HepG2 (cell line): ENCODE data around the gene SLC22A23. TPM values are rescaled to one million over a fixed set of nuclear protein-coding genes. Genes with fewer than 3 reads are reported as not detected.

ENCODE experiments used
- ATAC-seq: fragments of 200-7000 bp; cut with Tn5 transposase; 3 replicates; pipeline ENCODE4 v1.9.1; 2020; ENCODE audit warnings: mild to moderate bottlenecking, moderate library complexity
- BruUV-seq: library from RNA; stranded (reverse); fragments of 400-500 nt; replicated peaks from 2 replicates; lab custom pipeline; 2021; lab: Mats Ljungman, UMichigan
- CTCF ChIA-PET: fragments of 300-600 bp; formaldehyde crosslinking; extraction: SDS; loops from one replicate; lab custom pipeline; 2021; ENCODE audit warnings: low total read pairs, inconsistent platforms, low intra/inter-chr PET ratio; lab: Yijun Ruan, JAX
- POLR2A ChIA-PET: fragments of 350-600 bp; sonication (Branson Sonifier 250); formaldehyde crosslinking; loops from one replicate; lab custom pipeline; 2020; ENCODE audit warnings: antibody characterized with exemption, inconsistent platforms; lab: Yijun Ruan, JAX
- DNase-seq: peaks from one replicate; pipeline ENCODE4 v3.0.0-alpha.2; 2015; ENCODE audit warnings: low spot score
- FAIRE-seq: peaks from 3 replicates; lab custom pipeline; 2011; peaks lifted over from hg19 to GRCh38; lab: Jason Lieb, UNC
- H2AFZ ChIP-seq: one replicate; pipeline ENCODE4 v1.6.1; 2011; ENCODE audit warnings: low read length, inconsistent platforms
- H3K27ac ChIP-seq: fragments of 300-600 bp; 3 replicates; pipeline ENCODE4 v1.8.0; 2011; ENCODE audit warnings: mixed run types, mild to moderate bottlenecking, mixed read lengths, low read length, inconsistent platforms; ENCODE audit not compliant: insufficient read depth; ENCODE audit errors: extremely low read length
- H3K27me3 ChIP-seq, 2 experiments: fragments of 200-600 bp in 1 of 2; 2 replicates in 1 of 2; 3 replicates in 1 of 2; pipeline versions ENCODE4 v1.6.0 to v1.8.0; 2011; ENCODE audit warnings: low read length in 2 of 2, mild to moderate bottlenecking in 2 of 2, moderate library complexity in 2 of 2, inconsistent platforms in 1 of 2; ENCODE audit not compliant: insufficient read depth in 2 of 2, control insufficient read depth in 1 of 2
- H3K36me3 ChIP-seq, 2 experiments: fragments of 200-600 bp in 1 of 2; replicated peaks in 1 of 2; 2 replicates in 1 of 2; 3 replicates in 1 of 2; pipeline versions ENCODE4 v1.5.1 to v1.8.0; 2011; ENCODE audit warnings: low read length in 2 of 2, inconsistent platforms in 1 of 2; ENCODE audit not compliant: insufficient read depth in 2 of 2, control insufficient read depth in 1 of 2
- H3K4me1 ChIP-seq: 2 replicates; pipeline ENCODE4 v1.5.1; 2012; ENCODE audit warnings: low read length, inconsistent platforms; ENCODE audit not compliant: insufficient read depth
- H3K4me2 ChIP-seq: 2 replicates; pipeline ENCODE4 v1.6.0; 2011; ENCODE audit warnings: low read depth, low read length, inconsistent platforms
- H3K4me3 ChIP-seq, 3 experiments: fragments of 200-600 bp in 1 of 3; sonication (generic), shearing (Covaris generic) in 1 of 3; replicated peaks in 1 of 3; 2 replicates each; pipeline ENCODE4 v1.5.1; 2011 to 2016; ENCODE audit warnings: low read length in 3 of 3, inconsistent platforms in 2 of 3, low read depth in 2 of 3, mild to moderate bottlenecking in 2 of 3, control low read depth in 1 of 3, mixed read lengths in 1 of 3; ENCODE audit not compliant: insufficient read depth in 1 of 3
- H3K79me2 ChIP-seq: one replicate; pipeline ENCODE4 v1.6.1; 2011; ENCODE audit warnings: low read length, inconsistent platforms; ENCODE audit not compliant: insufficient read depth
- H3K9ac ChIP-seq: 2 replicates; pipeline ENCODE4 v1.6.0; 2011; ENCODE audit warnings: mild to moderate bottlenecking, low read depth, low read length, inconsistent platforms; ENCODE audit not compliant: insufficient read depth
- H3K9me3 ChIP-seq: 2 replicates; pipeline ENCODE4 v1.5.1; 2012; ENCODE audit warnings: mild to moderate bottlenecking, low read length
- H4K20me1 ChIP-seq: 2 replicates; pipeline ENCODE4 v1.6.0; 2011; ENCODE audit warnings: inconsistent platforms, mild to moderate bottlenecking, low read length, moderate library complexity; ENCODE audit not compliant: insufficient read depth
- ARID2 ChIP-seq: sonication (generic); formaldehyde crosslinking; IDR thresholded peaks from 2 replicates; pipeline ENCODE4 v1.8.1; 2022; ENCODE audit warnings: mild to moderate bottlenecking, missing genetic modification reagents, borderline replicate concordance
- GATA4 ChIP-seq: sonication (generic); IDR thresholded peaks from 2 replicates; pipeline ENCODE4 v1.6.1; 2016; ENCODE audit warnings: antibody characterized with exemption, low read depth, borderline replicate concordance
- PBX2 ChIP-seq: IDR thresholded peaks from 2 replicates; pipeline ENCODE4 v1.6.1; 2016; ENCODE audit warnings: control low read depth
- SMYD3 ChIP-seq: sonication (generic); formaldehyde crosslinking; IDR thresholded peaks from 2 replicates; pipeline ENCODE4 v1.8.1; 2023; ENCODE audit warnings: mild to moderate bottlenecking, missing genetic modification reagents
- SNAI1 ChIP-seq: sonication (generic); formaldehyde crosslinking; IDR thresholded peaks from 2 replicates; pipeline ENCODE4 v1.5.0; 2020; ENCODE audit warnings: mild to moderate bottlenecking, missing genetic modification reagents, borderline replicate concordance
- THYN1 ChIP-seq: sonication (generic); formaldehyde crosslinking; IDR thresholded peaks from 2 replicates; pipeline ENCODE4 v1.8.1; 2023; ENCODE audit warnings: low read depth, mild to moderate bottlenecking, moderate library complexity, missing genetic modification reagents, borderline replicate concordance
- ZNF44 ChIP-seq: sonication (generic); formaldehyde crosslinking; IDR thresholded peaks from 2 replicates; pipeline ENCODE4 v1.5.1; 2020; ENCODE audit warnings: mild to moderate bottlenecking, missing genetic modification reagents
- ZSCAN31 ChIP-seq: sonication (generic); formaldehyde crosslinking; IDR thresholded peaks from 2 replicates; pipeline ENCODE4 v1.5.0; 2020; ENCODE audit warnings: low read depth, mild to moderate bottlenecking, missing genetic modification reagents
- WGBS: methylation state at CpG from one replicate; pipeline ENCODE4 v1.1.6; 2017; ENCODE audit warnings: low lambda C conversion rate; 5-methylcytosine and 5-hydroxymethylcytosine counted together
- in situ Hi-C: cut with HindIII; loops from 2 replicates; pipeline ENCODE4 v1.10.0; 2017; ENCODE audit warnings: low pct_unique_long_range_greater_than_20kb; ENCODE audit not compliant: extremely low pct_ligation_motif_present
- intact Hi-C: fragments of 100-400 bp; cut with micrococcal nuclease; formaldehyde crosslinking; loops from one replicate; pipeline ENCODE4 v1.10.0; 2022; ENCODE audit not compliant: unreplicated experiment
- polyA plus RNA-seq, 8 experiments: library from polyadenylated mRNA; depleted of rRNA in 3 of 8; stranded (reverse) in 7 of 8; unstranded in 1 of 8; fragments of >200 nt; fragmentation: Illumina TruSeq in 4 of 8; extraction: Trizol in 4 of 8; gene quantifications; 2 replicates each; pipeline versions ENCODE4 v1.2.1 to v1.2.3, GENCODE V29; 2011 to 2016; ENCODE audit warnings: low read depth in 4 of 8, missing spikeins in 1 of 8, mixed read lengths in 1 of 8; ENCODE audit not compliant: insufficient read depth in 1 of 8
- total RNA-seq, 5 experiments: library from RNA; depleted of rRNA; stranded (reverse); fragments of >200 nt; fragmentation: Illumina TruSeq; extraction: Trizol; gene quantifications; 2 replicates each; pipeline ENCODE4 v1.2.3, GENCODE V29; 2016; ENCODE audit warnings: low read depth in 1 of 5

Gene SLC22A23
- total and polyA plus RNA-seq, 2 of the 13 experiments (the other 11 are each of a cell fraction or from before 2014, with no cell fraction given), result 11.8 to 17.5 TPM

- no peaks in the 10 kb centered on the region for H4K20me1 ChIP-seq
- H3K79me2 ChIP-seq, result peaks cover 61% of the 10 kb centered on the region
- peaks cover 40% of the 10 kb centered on the region for H3K4me1 ChIP-seq
- TF ChIP-seq ZSCAN31, result 0 out of 2 replicates have a peak, but pooled peaks have one; percentile 40
- no peak for TF ChIP-seq PBX2 (CRISPR knock-in tag)
- TF ChIP-seq ZNF44 (CRISPR knock-in tag), result peak; percentile 72; the same call in 1 of the 2 replicates
- no peak for TF ChIP-seq GATA4
- H2AFZ ChIP-seq, result no peak overlapping the region
- intact Hi-C loops (no loop called here), in situ Hi-C loops (no loop called here)
- BruUV-seq, result no TSS peak
- peaks cover 16 to 69% of the 10 kb centered on the region in 2 experiments for H3K36me3 ChIP-seq
- H3K9ac ChIP-seq, result no peak overlapping the region
- H3K4me2 ChIP-seq, result no peak overlapping the region
- H3K27me3 ChIP-seq, result no peaks in the 10 kb centered on the region
- no peak for DNase-seq
- H3K27ac ChIP-seq, result no peak overlapping the region
- ChIA-PET CTCF (no interaction called here), POLR2A (interaction anchor here (0.8 to 1.6 kb wide), 3 partner anchors 10 to 13 kb away, joined by 5 to 8 read pairs (median 5); no protein-coding TSS in a partner anchor)
- no peak overlapping the region for H3K4me3 ChIP-seq
- H3K9me3 ChIP-seq, result no peaks in the 10 kb centered on the region
- ATAC-seq, result no peak
- WGBS, result 95% methylated on average over 13 of the region's 13 CpGs
- FAIRE-seq, result no peak
Measured at GRCh38 chr6:3392930-3393835, 63.7 kb downstream of the SLC22A23 start.

- ChIA-PET CTCF (no interaction called here), POLR2A (interaction anchor here (0.9 to 1.6 kb wide), 3 partner anchors 10 to 12 kb away, joined by 3 to 8 read pairs (median 5); no protein-coding TSS in a partner anchor)
- no peak overlapping the region for H3K9ac ChIP-seq
- H3K4me3 ChIP-seq, result no peak overlapping the region
- H3K4me1 ChIP-seq, result peaks cover 28% of the 10 kb centered on the region
- in situ Hi-C loops (no loop called here), intact Hi-C loops (no loop called here)
- H2AFZ ChIP-seq, result no peak overlapping the region
- no peak for FAIRE-seq
- 0 out of 2 replicates have a peak, but pooled peaks have one; percentile 33 for TF ChIP-seq SMYD3
- 0 out of 2 replicates have a peak, but pooled peaks have one; percentile 42 for TF ChIP-seq THYN1 (CRISPR knock-in tag)
- TF ChIP-seq ARID2 (CRISPR knock-in tag), result 0 out of 2 replicates have a peak, but pooled peaks have one; percentile 26
- TF ChIP-seq SNAI1 (CRISPR knock-in tag), result no peak
- DNase-seq, result no peak
- 96% methylated on average over 3 of the region's 3 CpGs for WGBS
- H3K79me2 ChIP-seq, result peaks cover 56% of the 10 kb centered on the region
- ATAC-seq, result no peak
- no peak overlapping the region for H3K27ac ChIP-seq
- no peak overlapping the region for H3K4me2 ChIP-seq
- no peaks in the 10 kb centered on the region for H3K27me3 ChIP-seq
- BruUV-seq, result no TSS peak
- peaks cover 20 to 70% of the 10 kb centered on the region in 2 experiments for H3K36me3 ChIP-seq
- H4K20me1 ChIP-seq, result no peaks in the 10 kb centered on the region
- H3K9me3 ChIP-seq, result no peaks in the 10 kb centered on the region
Measured at GRCh38 chr6:3391902-3392458, 64.9 kb downstream of the SLC22A23 start.
